Cardiac atrium fibroblast (primary cell): Measurements from ENCODE around the gene RGS1. TPM values are rescaled to one million over a fixed set of nuclear protein-coding genes. Genes with fewer than 3 reads are reported as not detected.

Source experiments
- total RNA-seq: library from RNA; depleted of rRNA; stranded (reverse); fragments of >200 nt; gene quantifications from 2 replicates; pipeline ENCODE4 v1.2.3, GENCODE V29; 2015

Gene RGS1
- not detected in 2 replicates for total RNA-seq

DNA sequence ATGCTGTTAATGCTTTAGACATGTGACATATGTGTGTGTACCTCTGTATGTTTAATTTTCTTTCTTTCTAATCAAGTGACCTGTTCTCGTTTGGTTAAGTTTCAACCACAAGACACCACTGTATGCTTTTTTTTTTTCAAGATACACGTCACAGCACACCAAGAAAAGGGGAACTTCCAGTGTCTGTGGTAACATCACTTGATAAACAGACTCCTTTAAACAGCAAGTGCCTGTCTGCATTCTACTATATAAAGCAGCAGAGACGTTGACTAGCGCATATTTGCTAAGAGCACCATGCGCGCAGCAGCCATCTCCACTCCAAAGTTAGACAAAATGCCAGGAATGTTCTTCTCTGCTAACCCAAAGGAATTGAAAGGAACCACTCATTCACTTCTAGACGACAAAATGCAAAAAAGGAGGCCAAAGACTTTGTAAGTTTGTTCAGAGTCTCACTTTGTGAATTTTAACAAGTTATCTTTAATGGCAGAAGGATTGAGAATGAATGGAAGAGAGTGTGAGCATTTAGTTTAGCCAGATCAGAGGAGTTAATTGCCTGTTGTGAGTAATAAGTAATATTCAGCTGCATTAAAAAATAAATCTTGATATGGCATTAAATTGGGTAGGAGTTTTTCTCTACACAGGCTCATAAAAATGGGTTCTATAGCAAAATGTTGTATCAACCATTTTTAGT lies at the start of gene RGS1:
Gene RGS1 (plus strand): TSS at position 275 of the 691 bp plus-strand sequence. CDS start 20 bp downstream, at position 295.

Other genes with a start within 250 kb of the RGS1 start
- not detected in 2 replicates for gene RGS13, start 60.4 kb downstream of the RGS1 start, total RNA-seq
- 24.3 and 32.9 TPM in 2 replicates for gene RGS2, start 233.3 kb downstream of the RGS1 start, total RNA-seq